Ishikawa (cell line): ENCODE data around the gene PFAS.
A peak's percentile ranks its signal among the peaks of the same experiment; 100 is the strongest.

Experiments used
- CEBPB ChIP-seq: IDR thresholded peaks from 2 replicates; pipeline ENCODE4 v1.6.1; 2012
- CREB1 ChIP-seq: IDR thresholded peaks from 2 replicates; pipeline ENCODE4 v1.6.1; 2012; ENCODE audit warnings: low read depth
- EGR1 ChIP-seq: IDR thresholded peaks from 2 replicates; pipeline ENCODE4 v1.6.1; 2012
- EP300 ChIP-seq: IDR thresholded peaks from 2 replicates; pipeline ENCODE4 v1.6.1; 2012; ENCODE audit warnings: borderline replicate concordance
- FOXM1 ChIP-seq: IDR thresholded peaks from 2 replicates; pipeline ENCODE4 v1.6.1; 2012; ENCODE audit warnings: low read depth, borderline replicate concordance
- MAX ChIP-seq: IDR thresholded peaks from 2 replicates; pipeline ENCODE4 v1.6.1; 2012
- NFIC ChIP-seq: IDR thresholded peaks from 2 replicates; pipeline ENCODE4 v1.6.1; 2012
- RAD21 ChIP-seq: IDR thresholded peaks from 2 replicates; pipeline ENCODE4 v1.6.1; 2012; ENCODE audit warnings: low read depth
- REST ChIP-seq: IDR thresholded peaks from 2 replicates; pipeline ENCODE4 v1.6.1; 2012; ENCODE audit warnings: low read depth, mild to moderate bottlenecking
- TAF1 ChIP-seq: IDR thresholded peaks from 2 replicates; pipeline ENCODE4 v1.6.1; 2012; ENCODE audit warnings: low read depth, mild to moderate bottlenecking
- TCF12 ChIP-seq: IDR thresholded peaks from 2 replicates; pipeline ENCODE4 v1.6.1; 2012; ENCODE audit warnings: low read depth
- TEAD4 ChIP-seq: IDR thresholded peaks from 2 replicates; pipeline ENCODE4 v1.6.1; 2012
- USF1 ChIP-seq: IDR thresholded peaks from 2 replicates; pipeline ENCODE4 v1.6.1; 2012
- YY1 ChIP-seq: IDR thresholded peaks from 2 replicates; pipeline ENCODE4 v1.6.1; 2012; ENCODE audit warnings: low read depth
- ZBTB7A ChIP-seq: IDR thresholded peaks from 2 replicates; pipeline ENCODE4 v1.6.1; 2012; ENCODE audit warnings: low read depth

Gene PFAS

GRCh38 chr17:8294361-8294760, 45.3 kb downstream of the PFAS start:
- TF ChIP-seq ZBTB7A: no peak
- TF ChIP-seq RAD21: no peak

GRCh38 chr17:8294814-8295316, 45.8 kb downstream of the PFAS start:
- TF ChIP-seq ZBTB7A: no peak
- no peak for TF ChIP-seq TEAD4
- TF ChIP-seq EGR1: no peak
- no peak for TF ChIP-seq USF1
- TF ChIP-seq RAD21: no peak
- TF ChIP-seq FOXM1: no peak

GRCh38 chr17:8300226-8300625, 51.1 kb downstream of the PFAS start:
- no peak for TF ChIP-seq MAX
- no peak for TF ChIP-seq REST
- no peak for TF ChIP-seq USF1
- TF ChIP-seq TEAD4: no peak
- no peak for TF ChIP-seq EP300
- no peak for TF ChIP-seq NFIC
- TF ChIP-seq TAF1: no peak
- TF ChIP-seq RAD21: no peak
- TF ChIP-seq CREB1: no peak
- no peak for TF ChIP-seq TCF12
- no peak for TF ChIP-seq EGR1
- no peak for TF ChIP-seq FOXM1
- TF ChIP-seq CEBPB: no peak

- TF ChIP-seq MAX (no peak), RAD21 (peak; percentile 94)
Observed at GRCh38 chr17:8300627-8301242, 51.6 kb downstream of the PFAS start.

GRCh38 chr17:8310601-8311123, 61.6 kb downstream of the PFAS start:
- TF ChIP-seq CREB1 (no peak), EP300 (no peak), YY1 (no peak), EGR1 (no peak), CEBPB (no peak), NFIC (no peak), FOXM1 (no peak), ZBTB7A (no peak), USF1 (no peak), TEAD4 (no peak), TAF1 (no peak)

GRCh38 chr17:8311131-8311790, 62.2 kb downstream of the PFAS start:
- TF ChIP-seq RAD21: no peak
- no peak for TF ChIP-seq REST
- no peak for TF ChIP-seq CREB1
- TF ChIP-seq EP300: no peak
- TF ChIP-seq TCF12: no peak
